Psoas muscle (tissue), 8 donors: ENCODE measurements around the gene ACSS3. TPM values are rescaled to one million over a fixed set of nuclear protein-coding genes. Genes with fewer than 3 reads are reported as not detected.

Experiments used
- ATAC-seq, 4 donors: fragments of 200-7000 bp; cut with Tn5 transposase; one replicate each; pipeline ENCODE4 v1.9.1; 2020; ENCODE audit warnings: moderate library complexity in 3 of 4, mild to moderate bottlenecking in 2 of 4
- DNase-seq, 2 donors: peaks; one replicate each; pipeline ENCODE4 v3.0.0-alpha.2; 2020
- H3K27ac ChIP-seq: fragments of 200-600 bp; one replicate; pipeline ENCODE4 v1.8.0; 2022
- H3K27me3 ChIP-seq, 3 donors: fragments of 200-600 bp in 1 of 3; one replicate each; pipeline versions ENCODE4 v1.6.1 to v1.8.0; 2013 to 2022; ENCODE audit warnings: low read length in 2 of 3, mild to moderate bottlenecking in 2 of 3, moderate library complexity in 1 of 3; ENCODE audit not compliant: insufficient read depth in 3 of 3
- H3K36me3 ChIP-seq, 2 donors: fragments of 200-600 bp in 1 of 2; one replicate each; pipeline versions ENCODE4 v1.6.1 to v1.8.0; 2013 to 2022; ENCODE audit warnings: low read depth in 1 of 2, mild to moderate bottlenecking in 1 of 2, moderate library complexity in 1 of 2; ENCODE audit not compliant: insufficient read depth in 1 of 2
- H3K4me1 ChIP-seq: fragments of 200-600 bp; one replicate; pipeline ENCODE4 v1.8.0; 2022
- H3K4me3 ChIP-seq: fragments of 200-600 bp; one replicate; pipeline ENCODE4 v1.8.0; 2022; ENCODE audit warnings: mild to moderate bottlenecking
- H3K9me3 ChIP-seq: fragments of 200-600 bp; one replicate; pipeline ENCODE4 v1.8.0; 2022
- WGBS, 3 donors: extraction: QIAGEN DNeasy Blood & Tissue Kit; methylation state at CpG; one replicate each; pipeline versions ENCODE4 v1.1.6 to v1.1.7; 2013; 5-methylcytosine and 5-hydroxymethylcytosine counted together
- intact Hi-C, 2 donors: fragments of 100-400 bp; cut with DNase I; formaldehyde crosslinking; loops; one replicate each; pipeline versions ENCODE4 v1.11.0 to v1.14.2; 2022
- polyA plus RNA-seq, 3 donors: library from polyadenylated mRNA; stranded (reverse); fragments of 200-250 nt; gene quantifications; one replicate each; pipeline ENCODE4 v1.2.3, GENCODE V29; 2013
- total RNA-seq, 4 donors: library from RNA; stranded (reverse); fragmentation: NEBNext Ultra II Directional in 2 of 4; extraction: Animal tissue kit (Norgen Biotek cat#: 25700) in 2 of 4; gene quantifications; one replicate each; pipeline versions ENCODE4 v1.2.1 to v1.2.4, GENCODE V29; 2021 to 2023
- TF ChIP-seq, protein P1 (sequence below): fragments of 200-600 bp; IDR thresholded peaks from one replicate; pipeline ENCODE4 v1.8.0; 2022; ENCODE audit warnings: antibody characterized with exemption
- donor health status: healthy with polysubstance abuse.
- donor health status: DM: no; HTN: no; CAD: no; lungs with moderate emphysema.
- donor health status: Bipolar disorder and iron deficiency.
- donor health status: healthy.
- donor health status: DM: yes; HTN: yes; CAD: no.
- donor health status: DM: no; HTN: no; CAD: no.
- donor health status: DM: no; HTN: no; CAD: no.
- donor health status: DM: yes; HTN: yes; CAD: no.

ACSS3 gene
- total and polyA plus RNA-seq, 7 donors, result 1.3 to 21.9 (median 7.1) TPM

DNA sequence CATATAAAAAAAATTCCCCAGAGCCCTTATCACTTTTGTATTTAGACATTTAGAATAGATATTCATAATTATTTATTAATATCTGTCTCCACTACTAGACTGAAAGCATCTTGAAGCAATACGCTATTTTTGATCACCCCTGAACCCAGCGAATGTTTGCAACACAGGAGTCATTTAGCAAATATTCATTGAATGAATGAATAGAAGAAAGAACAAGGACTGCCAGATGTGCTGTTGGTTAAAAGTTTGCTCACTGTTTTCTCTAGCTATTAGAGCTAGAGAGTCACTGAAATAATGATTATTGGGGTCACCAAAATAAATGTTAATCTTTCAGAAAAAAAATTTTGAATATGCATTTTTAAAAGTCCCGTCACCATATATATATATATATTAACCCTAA lies 174.3 kb downstream of the ACSS3 start:
- intact Hi-C loops, result no loop called here

DNA sequence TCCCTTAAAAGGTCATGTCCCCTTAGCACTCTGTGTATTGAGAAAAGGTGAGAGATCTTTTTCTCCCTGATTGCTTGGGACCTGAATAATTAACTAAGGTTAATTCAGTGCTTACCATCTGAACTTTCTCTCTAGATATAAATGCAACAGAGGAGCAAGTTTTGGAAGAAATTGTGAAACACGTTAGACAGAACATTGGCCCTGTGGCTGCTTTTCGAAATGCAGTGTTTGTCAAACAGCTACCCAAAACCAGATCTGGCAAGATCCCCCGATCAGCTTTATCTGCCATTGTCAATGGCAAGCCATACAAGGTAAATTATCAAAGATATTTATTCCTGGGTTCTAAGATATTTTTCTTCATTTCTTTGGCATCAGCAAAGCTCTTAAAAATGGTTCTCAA lies 175.5 kb downstream of the ACSS3 start:
- Histone ChIP-seq H3K36me3 (peaks cover 0 to 37% of the 10 kb centered on the region in 2 donors), H3K9me3 (no peaks in the 10 kb centered on the region), H3K4me3 (no peak overlapping the region), H3K4me1 (no peaks in the 10 kb centered on the region), H3K27ac (no peak overlapping the region), H3K27me3 (no peaks in the 10 kb centered on the region)
- intact Hi-C loops, result no loop called here
- 83 to 85% (median 84%) methylated on average over 3 of the region's 3 CpGs for WGBS, 3 donors
- DNase-seq (no peak), ATAC-seq (no peak)
- TF ChIP-seq, protein P1, sequence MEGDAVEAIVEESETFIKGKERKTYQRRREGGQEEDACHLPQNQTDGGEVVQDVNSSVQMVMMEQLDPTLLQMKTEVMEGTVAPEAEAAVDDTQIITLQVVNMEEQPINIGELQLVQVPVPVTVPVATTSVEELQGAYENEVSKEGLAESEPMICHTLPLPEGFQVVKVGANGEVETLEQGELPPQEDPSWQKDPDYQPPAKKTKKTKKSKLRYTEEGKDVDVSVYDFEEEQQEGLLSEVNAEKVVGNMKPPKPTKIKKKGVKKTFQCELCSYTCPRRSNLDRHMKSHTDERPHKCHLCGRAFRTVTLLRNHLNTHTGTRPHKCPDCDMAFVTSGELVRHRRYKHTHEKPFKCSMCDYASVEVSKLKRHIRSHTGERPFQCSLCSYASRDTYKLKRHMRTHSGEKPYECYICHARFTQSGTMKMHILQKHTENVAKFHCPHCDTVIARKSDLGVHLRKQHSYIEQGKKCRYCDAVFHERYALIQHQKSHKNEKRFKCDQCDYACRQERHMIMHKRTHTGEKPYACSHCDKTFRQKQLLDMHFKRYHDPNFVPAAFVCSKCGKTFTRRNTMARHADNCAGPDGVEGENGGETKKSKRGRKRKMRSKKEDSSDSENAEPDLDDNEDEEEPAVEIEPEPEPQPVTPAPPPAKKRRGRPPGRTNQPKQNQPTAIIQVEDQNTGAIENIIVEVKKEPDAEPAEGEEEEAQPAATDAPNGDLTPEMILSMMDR, result no peak

More for the DNA sequence above, 174.3 kb downstream of the ACSS3 start:
- ATAC-seq, result no peak
- Histone ChIP-seq H3K27me3 (no peaks in the 10 kb centered on the region), H3K27ac (no peak overlapping the region), H3K4me1 (no peaks in the 10 kb centered on the region), H3K36me3 (peaks cover 0 to 37% of the 10 kb centered on the region in 2 donors), H3K4me3 (no peak overlapping the region), H3K9me3 (no peaks in the 10 kb centered on the region)
- no peak for DNase-seq
- TF ChIP-seq, protein P1, result no peak
- WGBS, 3 donors, result 91 to 94% (median 91%) methylated on average over 3 of the region's 3 CpGs

DNA sequence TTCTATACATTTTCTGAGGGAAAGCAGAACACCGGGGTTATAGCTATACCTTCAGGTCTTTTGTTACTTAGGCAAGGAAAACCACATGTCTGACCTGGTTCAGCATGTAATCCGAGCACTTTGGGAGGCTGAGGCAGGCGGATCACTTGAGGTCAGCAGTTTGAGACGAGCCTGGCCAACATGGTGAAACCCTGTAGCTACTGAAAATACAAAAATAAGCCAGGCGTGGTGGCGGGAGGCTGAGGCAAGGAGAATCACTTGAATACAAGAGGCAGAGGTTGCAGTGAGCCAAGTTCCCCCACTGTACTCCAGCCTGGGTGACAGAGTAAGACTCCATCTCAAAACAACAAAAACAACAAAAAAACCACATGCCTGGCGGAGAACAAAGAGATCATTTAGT lies 177.6 kb downstream of the ACSS3 start:
- Histone ChIP-seq H3K36me3 (peaks cover 0 to 37% of the 10 kb centered on the region in 2 donors), H3K4me1 (no peaks in the 10 kb centered on the region), H3K4me3 (no peak overlapping the region), H3K9me3 (no peaks in the 10 kb centered on the region), H3K27me3 (no peaks in the 10 kb centered on the region), H3K27ac (no peak overlapping the region)
- WGBS, 3 donors, result 68 to 83% (median 76%) methylated on average over 7 of the region's 7 CpGs
- intact Hi-C loops, result no loop called here
- no peak for ATAC-seq
- TF ChIP-seq, protein P1, result no peak
- no peak for DNase-seq

DNA sequence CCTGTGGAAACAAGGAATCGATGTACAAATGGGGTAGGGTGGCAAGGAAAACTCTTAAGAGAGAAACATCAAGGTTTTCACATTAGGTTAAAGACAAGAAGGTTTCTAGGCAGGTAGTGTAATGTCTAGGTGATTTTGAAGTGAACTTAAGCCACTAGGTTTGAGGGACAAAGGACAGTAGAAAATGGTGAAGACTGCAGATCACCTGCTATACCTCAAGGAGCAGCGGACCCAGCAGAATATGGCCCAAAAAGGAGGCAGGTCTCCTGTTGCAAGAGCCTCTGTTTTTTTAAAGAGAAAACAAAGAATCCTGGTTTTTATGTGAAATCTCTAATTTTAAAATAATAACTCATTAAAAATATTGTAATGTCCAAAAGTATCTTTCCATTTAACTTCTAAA lies 178.1 kb downstream of the ACSS3 start:
- Histone ChIP-seq H3K9me3 (no peaks in the 10 kb centered on the region), H3K4me3 (no peak overlapping the region), H3K4me1 (no peaks in the 10 kb centered on the region), H3K27me3 (no peaks in the 10 kb centered on the region), H3K27ac (no peak overlapping the region), H3K36me3 (peaks cover 0 to 37% of the 10 kb centered on the region in 2 donors)
- TF ChIP-seq, protein P1, result no peak
- DNase-seq (no peak), ATAC-seq (no peak)
- intact Hi-C loops, result no loop called here
- 95 to 98% (median 97%) methylated on average over 2 of the region's 2 CpGs for WGBS, 3 donors

DNA sequence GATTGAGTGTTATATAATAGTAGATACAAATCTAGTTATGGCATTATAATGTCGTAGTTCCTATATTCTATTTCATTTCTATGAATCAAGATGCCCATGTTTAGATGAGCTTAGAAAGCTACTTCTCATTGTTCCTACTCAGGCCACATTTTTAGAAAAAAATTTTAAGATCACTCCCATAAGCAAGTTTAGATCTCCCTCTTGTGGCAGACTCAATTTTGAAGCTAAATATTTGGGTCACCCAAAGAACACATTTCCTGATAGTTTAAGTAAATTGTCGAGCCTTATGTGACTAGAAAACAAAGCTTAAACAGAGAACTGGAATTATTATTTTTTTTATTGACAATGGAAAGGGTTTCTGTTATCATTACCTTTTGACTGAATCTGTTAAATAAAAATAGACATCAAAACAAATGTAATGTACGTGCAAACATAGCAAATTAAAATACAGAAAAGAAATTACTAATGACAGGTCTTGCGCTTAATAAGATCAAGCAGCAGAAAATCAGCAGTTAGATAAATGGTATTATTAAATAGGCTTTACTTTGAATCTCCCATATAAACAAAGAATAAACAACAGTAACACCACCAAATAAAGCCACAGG lies 180.2 kb downstream of the ACSS3 start:
- TF ChIP-seq, protein P1, result no peak
- H3K27ac ChIP-seq, result no peak overlapping the region
- no peaks in the 10 kb centered on the region for H3K27me3 ChIP-seq
- ATAC-seq, result no peak
- H3K4me3 ChIP-seq, result no peak overlapping the region
- 63 to 67% (median 67%) methylated on average over 4 of the region's 4 CpGs for WGBS, 3 donors
- no peak for DNase-seq
- H3K36me3 ChIP-seq, result peaks cover 0 to 37% of the 10 kb centered on the region in 2 donors
- H3K9me3 ChIP-seq, result no peaks in the 10 kb centered on the region
- intact Hi-C loops, result no loop called here
- no peaks in the 10 kb centered on the region for H3K4me1 ChIP-seq
